Adrenal gland (tissue), 12 donors: ENCODE measurements around the gene JADE3. TPM values are rescaled to one million over a fixed set of nuclear protein-coding genes. Genes with fewer than 3 reads are reported as not detected.
A peak's percentile ranks its signal among the peaks of the same experiment; 100 is the strongest.

Experiments used
- DNase-seq, 7 donors: peaks; one replicate each; pipeline ENCODE4 v3.0.0-alpha.2; 2019 to 2020
- H3K27ac ChIP-seq, 5 donors: fragments of 200-600 bp; sonication (generic) in 4 of 5; 1 replicate in 3 of 5; 2 replicates in 2 of 5; pipeline versions ENCODE4 v1.5.1 to v1.8.0; 2016 to 2020; ENCODE audit warnings: mild to moderate bottlenecking in 1 of 5
- H3K27me3 ChIP-seq: fragments of 200-600 bp; 2 replicates; pipeline ENCODE4 v1.8.0; 2021
- H3K36me3 ChIP-seq, 2 donors: fragments of 200-600 bp; replicated peaks in 1 of 2; 1 replicate in 1 of 2; 2 replicates in 1 of 2; pipeline versions ENCODE4 v1.5.1 to v1.8.0; 2018 to 2022
- H3K4me1 ChIP-seq, 2 donors: fragments of 200-600 bp; replicated peaks in 1 of 2; 1 replicate in 1 of 2; 2 replicates in 1 of 2; pipeline versions ENCODE4 v1.5.1 to v1.8.0; 2018 to 2021
- H3K4me3 ChIP-seq, 4 donors: fragments of 200-600 bp; sonication (generic) in 3 of 4; one replicate each; pipeline ENCODE4 v1.5.1; 2016 to 2018
- H3K9me3 ChIP-seq, 3 donors: fragments of 200-600 bp; sonication (generic) in 1 of 3; replicated peaks in 1 of 3; 1 replicate in 2 of 3; 2 replicates in 1 of 3; pipeline versions ENCODE4 v1.5.1 to v1.8.0; 2016 to 2021
- CTCF ChIP-seq, 6 experiments: fragments of 450-650 bp in 4 of 6; fragments of 200-600 bp in 2 of 6; sonication (generic) in 1 of 6; IDR thresholded peaks; 1 replicate in 5 of 6; 2 replicates in 1 of 6; pipeline versions ENCODE4 v1.5.1 to v1.8.0; 2016 to 2021; ENCODE audit warnings: antibody characterized with exemption in 6 of 6, mild to moderate bottlenecking in 2 of 6, moderate library complexity in 1 of 6
- POLR2A ChIP-seq, 2 donors: fragments of 450-650 bp; IDR thresholded peaks; one replicate each; pipeline ENCODE4 v1.6.1; 2017; ENCODE audit warnings: antibody characterized with exemption in 2 of 2, mild to moderate bottlenecking in 2 of 2, moderate library complexity in 1 of 2
- WGBS, 4 donors: extraction: QIAGEN DNeasy Blood & Tissue Kit in 2 of 4; methylation state at CpG; one replicate each; pipeline versions ENCODE4 v1.1.5 to v1.1.7; 2013 to 2017; 5-methylcytosine and 5-hydroxymethylcytosine counted together
- intact Hi-C, 2 donors: fragments of 100-400 bp; cut with DNase I; formaldehyde crosslinking; loops; one replicate each; pipeline versions ENCODE4 v1.14.1 to v1.15.0; 2022 to 2023
- polyA plus RNA-seq, 3 donors: library from polyadenylated mRNA; stranded (reverse); fragments of 200-250 nt in 2 of 3; fragments of 350-450 nt in 1 of 3; fragmentation: Illumina TruSeq in 1 of 3; extraction: RNeasy Lipid Tissue Mini Kit (QIAGEN cat#74804) in 1 of 3; gene quantifications; one replicate each; pipeline ENCODE4 v1.2.3, GENCODE V29; 2013 to 2014
- total RNA-seq, 9 donors: library from RNA; depleted of rRNA in 4 of 9; stranded (reverse); fragments of >200 nt in 4 of 9; fragments of 120-200 nt in 1 of 9; fragmentation: NEBNext Ultra II Directional in 1 of 9; extraction: Animal tissue kit (Norgen Biotek cat#: 25700) in 1 of 9; gene quantifications; one replicate each; pipeline versions ENCODE4 v1.1.0 to v1.2.4, GENCODE V29; 2013 to 2023
- donor health status: healthy with polysubstance abuse.
- donor health status: Bipolar disorder and iron deficiency.
- donor health status: DM: yes; HTN: yes; CAD: no.
- donor health status: DM: no; HTN: no; CAD: no.
- donor health status: DM: no; HTN: no; CAD: no.
- donor health status: DM: yes; HTN: yes; CAD: no.

The JADE3 gene
- total and polyA plus RNA-seq, 12 donors, result 2.8 to 39.5 (median 19.0) TPM

- Histone ChIP-seq H3K36me3 (no peaks in the 10 kb centered on the region), H3K4me3 (no peak overlapping the region), H3K27ac (no peak overlapping the region), H3K9me3 (no peaks in the 10 kb centered on the region), H3K27me3 (peaks cover 7% of the 10 kb centered on the region), H3K4me1 (no peaks in the 10 kb centered on the region)
- intact Hi-C loops, result no loop called here
- DNase-seq, result no peak
- WGBS, 4 donors, result 67 to 98% (median 84%) methylated on average over 2 of the region's 2 CpGs
- no peak for TF ChIP-seq POLR2A (IDR thresholded peaks at IDR 0.05)
- no peak for TF ChIP-seq CTCF (IDR thresholded peaks at IDR 0.05)
Measured at GRCh38 chrX:47063179-47063578, 151.0 kb downstream of the JADE3 start.

GRCh38 chrX:47068214-47068613, 156.0 kb downstream of the JADE3 start:
- H3K4me1 ChIP-seq, result no peaks in the 10 kb centered on the region
- intact Hi-C loops, result no loop called here
- no peak overlapping the region for H3K4me3 ChIP-seq
- no peaks in the 10 kb centered on the region for H3K36me3 ChIP-seq
- H3K27me3 ChIP-seq, result peaks cover 7% of the 10 kb centered on the region
- 63 to 83% (median 74%) methylated on average over 1 to 3 of the region's 3 CpGs for WGBS, 4 donors
- no peak for TF ChIP-seq POLR2A (IDR thresholded peaks at IDR 0.05)
- TF ChIP-seq CTCF (IDR thresholded peaks at IDR 0.05), result no peak
- no peak for DNase-seq
- no peaks in the 10 kb centered on the region for H3K9me3 ChIP-seq
- no peak overlapping the region for H3K27ac ChIP-seq

DNA sequence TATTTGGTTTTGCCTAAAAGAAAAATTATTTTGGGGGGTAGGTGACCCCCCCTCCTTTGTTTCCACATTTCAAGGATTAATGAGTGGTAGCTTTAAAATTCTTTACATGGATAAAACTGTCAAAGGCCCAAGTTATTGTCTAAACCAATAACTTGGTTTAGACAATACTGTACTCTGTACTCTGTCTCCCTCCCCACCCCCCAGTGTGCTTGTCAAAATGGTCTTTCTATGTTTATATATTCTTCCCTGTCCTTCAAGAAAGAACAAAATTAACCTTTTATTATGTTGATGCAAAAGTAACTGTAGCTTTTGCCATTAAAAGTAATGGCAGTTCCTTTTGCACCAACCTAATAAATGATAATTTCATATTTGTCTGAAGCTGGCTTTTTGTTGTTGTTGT, 156.5 kb downstream of the JADE3 start:
- peaks cover 7% of the 10 kb centered on the region for H3K27me3 ChIP-seq

GRCh38 chrX:47078129-47079043, 166.2 kb downstream of the JADE3 start, which contains the start of gene RGN:
Gene RGN (plus strand): TSS chrX:47078443. CDS start chrX:47081145, 2,702 bp downstream.
- H3K27ac ChIP-seq, result peak within 1 kb of the TSS; percentile 14 to 91 (median 77)
- H3K4me3 ChIP-seq, result peak within 1 kb of the TSS in 2 of 4 donors; percentile 26 to 54
- 20 to 41% (median 28%) methylated on average over 26 to 57 of the region's 59 CpGs for WGBS, 4 donors
- H3K36me3 ChIP-seq, result no peaks in the 10 kb centered on the region
- no peaks in the 10 kb centered on the region for H3K9me3 ChIP-seq
- intact Hi-C loops, result no loop called here
- no peaks in the 10 kb centered on the region for H3K4me1 ChIP-seq
- peak; percentile 46 to 75 (median 68) for DNase-seq
- no peaks in the 10 kb centered on the region for H3K27me3 ChIP-seq
- peak in 1 of 2 donors; percentile 27 for TF ChIP-seq POLR2A (IDR thresholded peaks at IDR 0.05)
- TF ChIP-seq CTCF (IDR thresholded peaks at IDR 0.05), result no peak

More for the DNA sequence above, 156.5 kb downstream of the JADE3 start:
- Histone ChIP-seq H3K9me3 (no peaks in the 10 kb centered on the region), H3K4me1 (no peaks in the 10 kb centered on the region), H3K4me3 (no peak overlapping the region), H3K36me3 (no peaks in the 10 kb centered on the region), H3K27ac (no peak overlapping the region)
- DNase-seq, result no peak
- TF ChIP-seq POLR2A (IDR thresholded peaks at IDR 0.05), result no peak
- TF ChIP-seq CTCF (IDR thresholded peaks at IDR 0.05), result no peak
- intact Hi-C loops, result no loop called here
